GM12873 (cell line): ENCODE measurements around the gene AASS.

Experiments
- TF ChIP-seq, protein P1 (sequence below): IDR thresholded peaks from 2 replicates; pipeline ENCODE4 v1.5.1; 2012; ENCODE audit warnings: low read depth, mild to moderate bottlenecking, moderate library complexity, low read length, control low read depth; ENCODE audit not compliant: insufficient read depth; ENCODE audit errors: missing control alignments

AASS gene

DNA sequence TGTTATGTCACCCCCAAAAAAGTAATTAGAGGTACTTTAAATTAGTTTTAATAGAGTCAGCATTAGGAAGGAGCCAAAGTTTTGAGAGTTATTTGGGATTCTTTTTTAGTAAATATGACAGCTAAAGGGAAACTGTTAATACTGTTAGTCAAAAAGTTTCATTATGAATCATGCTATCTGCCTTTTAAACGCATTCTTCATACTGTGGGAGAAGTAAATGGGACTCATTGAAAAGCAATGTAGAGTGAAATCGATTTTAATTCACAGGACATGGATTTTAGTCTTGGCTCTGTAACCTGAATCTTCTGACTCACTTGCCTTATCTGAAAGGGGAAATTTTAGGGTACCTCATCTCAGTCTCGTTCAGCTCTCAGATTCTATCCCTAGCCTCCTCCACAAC is 105.1 kb downstream of the AASS start:
- TF ChIP-seq, protein P1, sequence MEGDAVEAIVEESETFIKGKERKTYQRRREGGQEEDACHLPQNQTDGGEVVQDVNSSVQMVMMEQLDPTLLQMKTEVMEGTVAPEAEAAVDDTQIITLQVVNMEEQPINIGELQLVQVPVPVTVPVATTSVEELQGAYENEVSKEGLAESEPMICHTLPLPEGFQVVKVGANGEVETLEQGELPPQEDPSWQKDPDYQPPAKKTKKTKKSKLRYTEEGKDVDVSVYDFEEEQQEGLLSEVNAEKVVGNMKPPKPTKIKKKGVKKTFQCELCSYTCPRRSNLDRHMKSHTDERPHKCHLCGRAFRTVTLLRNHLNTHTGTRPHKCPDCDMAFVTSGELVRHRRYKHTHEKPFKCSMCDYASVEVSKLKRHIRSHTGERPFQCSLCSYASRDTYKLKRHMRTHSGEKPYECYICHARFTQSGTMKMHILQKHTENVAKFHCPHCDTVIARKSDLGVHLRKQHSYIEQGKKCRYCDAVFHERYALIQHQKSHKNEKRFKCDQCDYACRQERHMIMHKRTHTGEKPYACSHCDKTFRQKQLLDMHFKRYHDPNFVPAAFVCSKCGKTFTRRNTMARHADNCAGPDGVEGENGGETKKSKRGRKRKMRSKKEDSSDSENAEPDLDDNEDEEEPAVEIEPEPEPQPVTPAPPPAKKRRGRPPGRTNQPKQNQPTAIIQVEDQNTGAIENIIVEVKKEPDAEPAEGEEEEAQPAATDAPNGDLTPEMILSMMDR = no peak

DNA sequence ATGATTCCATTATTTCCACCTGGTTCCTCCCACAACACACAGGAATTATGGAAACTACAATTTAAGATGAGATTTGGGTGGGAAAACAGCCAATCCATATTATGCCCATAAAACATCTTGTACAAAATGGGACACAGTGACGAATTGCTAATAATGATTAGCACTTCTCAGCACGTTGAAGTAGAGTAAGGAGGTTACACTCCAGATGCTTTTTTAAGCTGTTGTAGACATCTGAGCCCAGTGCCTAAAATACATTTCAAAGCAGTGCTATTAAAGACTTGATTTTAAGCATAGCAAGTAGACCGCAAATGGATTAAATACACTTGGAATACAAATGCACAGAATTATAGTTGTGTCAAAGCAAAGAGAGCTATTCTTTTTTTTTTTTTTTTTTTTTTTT is 105.9 kb downstream of the AASS start:
- TF ChIP-seq, protein P1 = no peak

DNA sequence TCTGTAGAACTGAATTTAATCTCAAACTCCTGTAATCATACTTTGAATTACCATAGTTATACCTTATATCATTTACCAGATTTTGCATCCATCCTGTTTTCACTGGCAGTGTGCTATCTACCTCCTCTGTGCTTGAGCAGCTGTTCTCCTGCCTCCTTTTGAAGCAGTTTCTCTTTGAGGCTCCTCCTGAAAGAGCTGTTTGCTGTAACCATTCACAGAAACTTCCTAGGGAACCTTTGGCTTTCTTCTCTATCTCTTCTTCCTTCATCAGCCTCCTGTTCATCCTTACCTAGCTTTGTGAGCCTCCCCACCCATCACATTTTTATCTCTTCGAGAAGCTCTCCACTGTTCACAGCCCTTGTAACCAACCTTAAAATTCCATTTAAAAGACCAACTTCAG is 108.2 kb downstream of the AASS start:
- TF ChIP-seq, protein P1 = no peak

DNA sequence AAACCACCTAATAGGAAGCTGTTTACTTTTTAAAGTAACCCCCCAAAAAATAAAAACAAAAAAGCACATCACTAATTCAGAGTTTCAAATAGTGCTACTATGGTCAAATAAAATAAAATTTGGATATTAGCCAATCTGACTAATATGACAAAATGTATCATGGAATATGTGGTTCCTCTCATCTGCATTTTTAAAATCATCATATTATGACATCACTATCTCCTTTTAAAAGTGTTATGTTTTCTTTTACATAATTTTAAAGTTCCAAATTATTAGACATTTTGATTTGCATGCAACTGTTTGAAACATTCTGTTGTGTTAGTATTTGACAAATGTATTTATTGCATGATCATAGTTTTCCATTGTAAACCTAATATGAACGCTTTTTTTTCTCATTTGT is 110.4 kb downstream of the AASS start:
- TF ChIP-seq, protein P1 = no peak

DNA sequence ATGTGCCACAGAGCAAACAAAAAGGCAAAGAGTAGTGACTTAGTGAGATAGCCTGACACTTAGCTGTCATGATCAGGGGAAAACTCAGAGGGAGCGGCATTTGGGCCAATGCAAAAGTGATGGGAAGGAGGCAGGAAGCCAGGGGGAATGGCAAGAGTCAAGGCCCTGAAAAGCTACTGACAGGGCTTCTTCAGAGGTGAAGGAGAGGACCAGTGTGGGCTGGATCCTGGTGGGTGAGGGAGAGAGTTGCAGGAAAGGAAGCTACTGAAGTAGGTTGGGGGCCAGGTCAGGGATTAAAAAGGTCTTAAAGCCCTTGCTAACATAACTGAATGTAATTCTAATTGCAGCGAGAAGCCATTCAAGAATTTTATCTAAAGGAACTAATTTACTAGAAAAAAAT is 117.0 kb downstream of the AASS start:
- TF ChIP-seq, protein P1 = no peak
